Thyroid gland (tissue), 4 donors: ENCODE data around the gene BMP8A. TPM values are rescaled to one million over a fixed set of nuclear protein-coding genes. Genes with fewer than 3 reads are reported as not detected.

ENCODE experiments used
- DNase-seq, 2 donors: peaks; one replicate each; pipeline ENCODE4 v3.0.0-alpha.2; 2019
- H3K27ac ChIP-seq, 3 donors: fragments of 200-600 bp; sonication (generic); 1 replicate in 2 of 3; 2 replicates in 1 of 3; pipeline ENCODE4 v1.5.1; 2016 to 2019; ENCODE audit warnings: mild to moderate bottlenecking in 1 of 3, moderate library complexity in 1 of 3
- H3K27me3 ChIP-seq: fragments of 200-600 bp; sonication (generic); one replicate; pipeline ENCODE4 v1.5.1; 2019
- H3K36me3 ChIP-seq, 2 donors: fragments of 200-600 bp; sonication (generic); one replicate each; pipeline ENCODE4 v1.5.1; 2016 to 2019
- H3K4me1 ChIP-seq, 2 donors: fragments of 200-600 bp; sonication (generic); one replicate each; pipeline ENCODE4 v1.5.1; 2017 to 2019
- H3K4me3 ChIP-seq, 3 donors: fragments of 200-600 bp; sonication (generic); replicated peaks in 1 of 3; 1 replicate in 2 of 3; 2 replicates in 1 of 3; pipeline ENCODE4 v1.5.1; 2016; ENCODE audit warnings: mild to moderate bottlenecking in 1 of 3
- H3K9me3 ChIP-seq: fragments of 200-600 bp; sonication (generic); one replicate; pipeline ENCODE4 v1.5.1; 2017
- CTCF ChIP-seq, 6 experiments: fragments of 200-600 bp in 3 of 6; fragments of 450-650 bp in 3 of 6; sonication (generic) in 3 of 6; IDR thresholded peaks; one replicate each; pipeline ENCODE4 v1.5.1; 2016 to 2019; ENCODE audit warnings: antibody characterized with exemption in 6 of 6, mild to moderate bottlenecking in 2 of 6, inconsistent platforms in 1 of 6, moderate library complexity in 1 of 6
- POLR2A ChIP-seq, 2 donors: fragments of 450-650 bp; IDR thresholded peaks; one replicate each; pipeline ENCODE4 v1.6.1; 2017; ENCODE audit warnings: antibody characterized with exemption in 2 of 2, mild to moderate bottlenecking in 2 of 2, moderate library complexity in 1 of 2
- WGBS, 2 donors: methylation state at CpG; one replicate each; pipeline ENCODE4 v1.1.5; 2017; 5-methylcytosine and 5-hydroxymethylcytosine counted together
- intact Hi-C: fragments of 100-400 bp; cut with DNase I; formaldehyde crosslinking; loops from one replicate; pipeline ENCODE4 v1.15.1; 2023
- total RNA-seq, 4 donors: library from RNA; depleted of rRNA; stranded (reverse); fragments of >200 nt; gene quantifications; one replicate each; pipeline ENCODE4 v1.2.3, GENCODE V29; 2016

The BMP8A gene
- total RNA-seq, 4 donors from 2014 or later = 58.5 to 386 (median 270) TPM

- WGBS, 2 donors = 68 to 72% methylated on average over 10 of the region's 10 CpGs
- peak; percentile 37 to 38 for DNase-seq
- no peak overlapping the region for H3K27ac ChIP-seq
- H3K27me3 ChIP-seq = no peaks in the 10 kb centered on the region
- no peaks in the 10 kb centered on the region for H3K9me3 ChIP-seq
- TF ChIP-seq POLR2A (IDR thresholded peaks at IDR 0.05) = no peak
- TF ChIP-seq CTCF (IDR thresholded peaks at IDR 0.05) = no peak
- peaks cover 78 to 81% of the 10 kb centered on the region in 2 donors for H3K36me3 ChIP-seq
- no peak overlapping the region for H3K4me3 ChIP-seq
- intact Hi-C loops = loop anchor here (10.0 kb wide), 1 partner anchor 84 kb away; no protein-coding TSS in a partner anchor
- H3K4me1 ChIP-seq = no peaks in the 10 kb centered on the region
These were observed 40.4 kb upstream of the BMP8A start for GRCh38 chr1:39450956-39451606.

GRCh38 chr1:39452081-39452480 is 39.4 kb upstream of the BMP8A start:
- Histone ChIP-seq H3K4me1 (no peaks in the 10 kb centered on the region), H3K27ac (peak overlapping the region in 1 of 3 donors; percentile 22), H3K36me3 (peaks cover 81 to 89% of the 10 kb centered on the region in 2 donors), H3K9me3 (no peaks in the 10 kb centered on the region), H3K27me3 (no peaks in the 10 kb centered on the region), H3K4me3 (no peak overlapping the region)
- intact Hi-C loops = loop anchor here (10.0 kb wide), 1 partner anchor 83 kb away; no protein-coding TSS in a partner anchor
- WGBS, 2 donors = 85 to 92% methylated on average over 7 of the region's 7 CpGs
- TF ChIP-seq CTCF (IDR thresholded peaks at IDR 0.05) (no peak), POLR2A (IDR thresholded peaks at IDR 0.05) (no peak)
- DNase-seq = no peak

GRCh38 chr1:39452540-39452939 is 38.9 kb upstream of the BMP8A start:
- H3K36me3 ChIP-seq = peaks cover 82 to 89% of the 10 kb centered on the region in 2 donors
- peak overlapping the region in 1 of 3 donors; percentile 22 for H3K27ac ChIP-seq
- H3K9me3 ChIP-seq = no peaks in the 10 kb centered on the region
- H3K27me3 ChIP-seq = no peaks in the 10 kb centered on the region
- H3K4me1 ChIP-seq = no peaks in the 10 kb centered on the region
- WGBS, 2 donors = 94 to 95% methylated on average over 5 of the region's 5 CpGs
- no peak for DNase-seq
- intact Hi-C loops = loop anchor here (10.0 kb wide), 1 partner anchor 82 kb away; no protein-coding TSS in a partner anchor
- H3K4me3 ChIP-seq = no peak overlapping the region
- no peak for TF ChIP-seq CTCF (IDR thresholded peaks at IDR 0.05)
- no peak for TF ChIP-seq POLR2A (IDR thresholded peaks at IDR 0.05)

- Histone ChIP-seq H3K9me3 (no peaks in the 10 kb centered on the region), H3K27ac (no peak overlapping the region), H3K27me3 (no peaks in the 10 kb centered on the region), H3K36me3 (peaks cover 86 to 90% of the 10 kb centered on the region in 2 donors), H3K4me3 (no peak overlapping the region), H3K4me1 (no peaks in the 10 kb centered on the region)
- 84 to 86% methylated on average over 8 of the region's 8 CpGs for WGBS, 2 donors
- intact Hi-C loops = loop anchor here (10.0 kb wide), 1 partner anchor 81 kb away; no protein-coding TSS in a partner anchor
- TF ChIP-seq POLR2A (IDR thresholded peaks at IDR 0.05) = no peak
- TF ChIP-seq CTCF (IDR thresholded peaks at IDR 0.05) = no peak
- DNase-seq = no peak
These were observed 37.8 kb upstream of the BMP8A start for GRCh38 chr1:39453603-39454002.

- 19 to 50% methylated on average over 4 of the region's 4 CpGs for WGBS, 2 donors
- Histone ChIP-seq H3K27ac (peak overlapping the region in 2 of 3 donors; percentile 61 to 76), H3K9me3 (no peaks in the 10 kb centered on the region), H3K27me3 (no peaks in the 10 kb centered on the region), H3K4me3 (no peak overlapping the region), H3K4me1 (peaks cover 6 to 9% of the 10 kb centered on the region in 2 donors), H3K36me3 (peaks cover 83 to 84% of the 10 kb centered on the region in 2 donors)
- DNase-seq = peak; percentile 83 to 84
- intact Hi-C loops = loop anchor here (10.0 kb wide), 1 partner anchor 76 kb away; no protein-coding TSS in a partner anchor
- no peak for TF ChIP-seq CTCF (IDR thresholded peaks at IDR 0.05)
- TF ChIP-seq POLR2A (IDR thresholded peaks at IDR 0.05) = peak in 1 of 2 donors; percentile 37
These were observed 32.4 kb upstream of the BMP8A start for GRCh38 chr1:39458991-39459390.
